H1 (cell line): ENCODE results near the gene PPOX. TPM values are rescaled to one million over a fixed set of nuclear protein-coding genes. Genes with fewer than 3 reads are reported as not detected.

Source experiments
- BACH1 ChIP-seq: IDR thresholded peaks from 2 replicates; pipeline ENCODE4 v1.6.1; 2012; ENCODE audit warnings: low read length, improper control_type of control experiment
- CBX8 ChIP-seq: fragments of 300-800, 300-1000 bp; sonication (generic); IDR thresholded peaks from 2 replicates; pipeline ENCODE4 v1.7.1; 2016; ENCODE audit warnings: low read depth, low read length, borderline replicate concordance
- CREB1 ChIP-seq: IDR thresholded peaks from 2 replicates; pipeline ENCODE4 v1.6.1; 2012; ENCODE audit warnings: inconsistent platforms
- CTBP2 ChIP-seq: IDR thresholded peaks from 2 replicates; pipeline ENCODE4 v1.7.0; 2011; ENCODE audit warnings: borderline replicate concordance, mild to moderate bottlenecking, moderate library complexity, mixed read lengths, low read length; ENCODE audit not compliant: insufficient read depth, insufficient read length
- CTCF ChIP-seq, 3 experiments: IDR thresholded peaks; 1 replicate in 2 of 3; 2 replicates in 1 of 3; pipeline versions ENCODE4 v1.5.1 to v1.6.1; 2011; ENCODE audit warnings: low read length in 3 of 3, mild to moderate bottlenecking in 3 of 3, inconsistent platforms in 2 of 3, low read depth in 1 of 3, moderate library complexity in 1 of 3; ENCODE audit not compliant: insufficient read depth in 1 of 3; ENCODE audit errors: control extremely low read depth in 1 of 3
- EP300 ChIP-seq, 2 experiments: IDR thresholded peaks; 1 replicate in 1 of 2; 2 replicates in 1 of 2; pipeline ENCODE4 v1.6.1; 2011 to 2012; ENCODE audit warnings: low read depth in 2 of 2, low read length in 2 of 2, mild to moderate bottlenecking in 2 of 2, borderline replicate concordance in 1 of 2, inconsistent platforms in 1 of 2, moderate library complexity in 1 of 2
- FOSL1 ChIP-seq: IDR thresholded peaks from 2 replicates; pipeline ENCODE4 v1.6.1; 2011; ENCODE audit warnings: mild to moderate bottlenecking, low read depth, low read length, moderate library complexity; ENCODE audit not compliant: insufficient read depth
- HDAC6 ChIP-seq: IDR thresholded peaks from one replicate; pipeline ENCODE4 v1.7.1; 2012; ENCODE audit warnings: low read depth, mild to moderate bottlenecking, inconsistent platforms, low read length, moderate library complexity
- JUN ChIP-seq: IDR thresholded peaks from 2 replicates; pipeline ENCODE4 v1.6.1; 2011; ENCODE audit warnings: low read depth, mild to moderate bottlenecking, improper control_type of control experiment, low read length
- JUND ChIP-seq: IDR thresholded peaks from 2 replicates; pipeline ENCODE4 v1.6.1; 2011; ENCODE audit warnings: mild to moderate bottlenecking, improper control_type of control experiment, low read length
- KDM4A ChIP-seq: IDR thresholded peaks from one replicate; pipeline ENCODE4 v1.7.1; 2012; ENCODE audit warnings: low read depth, mild to moderate bottlenecking, moderate library complexity, low read length, inconsistent platforms; ENCODE audit not compliant: severe bottlenecking
- KDM5A ChIP-seq: fragments of 200-600 bp; IDR thresholded peaks from 2 replicates; pipeline ENCODE4 v1.7.1; 2012; ENCODE audit warnings: mild to moderate bottlenecking, low read length, inconsistent platforms, mixed read lengths
- NANOG ChIP-seq: IDR thresholded peaks from 2 replicates; pipeline ENCODE4 v1.6.1; 2011; ENCODE audit warnings: low read length, low read depth, mild to moderate bottlenecking, inconsistent platforms; ENCODE audit not compliant: insufficient read depth, poor library complexity, severe bottlenecking
- PHF8 ChIP-seq: fragments of 200-600 bp; sonication (generic); conservative IDR thresholded peaks from 2 replicates; pipeline ENCODE4 v1.7.1; 2012; ENCODE audit warnings: low read depth, mild to moderate bottlenecking, inconsistent platforms, low read length, moderate library complexity
- RXRA ChIP-seq: IDR thresholded peaks from 2 replicates; pipeline ENCODE4 v1.6.1; 2011; ENCODE audit warnings: low read depth, mild to moderate bottlenecking, low read length, moderate library complexity; ENCODE audit not compliant: insufficient read depth
- SAP30 ChIP-seq: fragments of 300-600 bp; sonication (generic); IDR thresholded peaks from 2 replicates; pipeline ENCODE4 v1.7.1; 2012; ENCODE audit warnings: low read length, moderate library complexity, mild to moderate bottlenecking, inconsistent platforms; ENCODE audit not compliant: insufficient read depth, insufficient replicate concordance
- SIRT6 ChIP-seq: IDR thresholded peaks from one replicate; pipeline ENCODE4 v1.7.1; 2012; ENCODE audit warnings: low read length, inconsistent platforms
- SIX5 ChIP-seq: IDR thresholded peaks from 2 replicates; pipeline ENCODE4 v1.6.1; 2011; ENCODE audit warnings: mild to moderate bottlenecking, low read depth, low read length
- SP1 ChIP-seq: IDR thresholded peaks from 2 replicates; pipeline ENCODE4 v1.6.1; 2011; ENCODE audit warnings: low read depth, low read length
- SP2 ChIP-seq: IDR thresholded peaks from 2 replicates; pipeline ENCODE4 v1.6.1; 2012; ENCODE audit warnings: mild to moderate bottlenecking, low read length, inconsistent platforms
- TBP ChIP-seq: IDR thresholded peaks from 2 replicates; pipeline ENCODE4 v1.6.1; 2011; ENCODE audit warnings: low read depth, low read length, improper control_type of control experiment
- ZNF274 ChIP-seq: IDR thresholded peaks from 2 replicates; pipeline ENCODE4 v1.7.0; 2012; ENCODE audit warnings: low read length, borderline replicate concordance; ENCODE audit errors: extremely low read depth
- polyA plus RNA-seq, 7 experiments: library from polyadenylated mRNA; depleted of rRNA in 3 of 7; stranded (reverse) in 5 of 7; unstranded in 2 of 7; fragments of >200 nt in 5 of 7; fragments of 200-250 nt in 2 of 7; gene quantifications; 1 replicate in 5 of 7; 2 replicates in 1 of 7; 4 replicates in 1 of 7; pipeline versions ENCODE4 v1.2.1 to v1.2.3, GENCODE V29; 2011 to 2013; ENCODE audit warnings: missing spikeins in 2 of 7, mixed read lengths in 2 of 7
- total RNA-seq: library from RNA; stranded (reverse); fragmentation: NEBNext Ultra II Directional; extraction: Animal tissue kit (Norgen Biotek cat#: 25700); gene quantifications from 2 replicates; pipeline ENCODE4 v1.2.1, GENCODE V29; 2021

PPOX gene
- total and polyA plus RNA-seq, 2 of the 8 experiments (the other 6 are each of a cell fraction or from before 2014, with no cell fraction given): 39.4 to 40.4 TPM

- TF ChIP-seq EP300 (IDR thresholded peaks at IDR 0.05; ENCODE audit: borderline replicate concordance in 1 of 2, low read depth in 2 of 2, low read length in 2 of 2): no peak
- TF ChIP-seq BACH1: no peak
- TF ChIP-seq SAP30: peak; percentile 68
- no peak for TF ChIP-seq CBX8
- no peak for TF ChIP-seq NANOG
- TF ChIP-seq KDM5A: no peak
- TF ChIP-seq CREB1: no peak
- no peak for TF ChIP-seq SP1
- TF ChIP-seq SIRT6: no peak
- no peak for TF ChIP-seq PHF8
- TF ChIP-seq FOSL1: no peak
- no peak for TF ChIP-seq CTCF (IDR thresholded peaks at IDR 0.05; ENCODE audit: control extremely low read depth in 1 of 3, insufficient read depth in 1 of 3, low read depth in 1 of 3, low read length in 3 of 3)
- no peak for TF ChIP-seq KDM4A
- TF ChIP-seq CTBP2: no peak
- no peak for TF ChIP-seq TBP
- no peak for TF ChIP-seq JUN
- no peak for TF ChIP-seq JUND
- no peak for TF ChIP-seq ZNF274
- no peak for TF ChIP-seq HDAC6
- TF ChIP-seq RXRA: no peak
- no peak for TF ChIP-seq SIX5
- TF ChIP-seq SP2: no peak
These were observed 34.5 kb upstream of the PPOX start (continued) for GRCh38 chr1:161131523-161132409.
